B cell (primary cell): Measurements from ENCODE around the gene CD101. TPM values are rescaled to one million over a fixed set of nuclear protein-coding genes. Genes with fewer than 3 reads are reported as not detected.

Experiments
- ATAC-seq: fragments of 200-7000 bp; cut with Tn5 transposase; one replicate; pipeline ENCODE4 v1.10.0; 2021; ENCODE audit warnings: low read depth, mild to moderate bottlenecking, moderate number of reproducible peaks, moderate library complexity
- CTCF ChIA-PET: fragments of 350-600 bp; sonication (Branson Sonifier 250); formaldehyde crosslinking; loops from one replicate; lab custom pipeline; 2021; ENCODE audit warnings: antibody characterized with exemption, inconsistent platforms; lab: Charles Lee
- POLR2A ChIA-PET: fragments of 350-600 bp; sonication (Branson Sonifier 250); formaldehyde crosslinking; loops from one replicate; lab custom pipeline; 2021; ENCODE audit warnings: antibody characterized with exemption; lab: Charles Lee
- DNase-seq: peaks from one replicate; pipeline ENCODE4 v3.0.0; 2013
- H2AFZ ChIP-seq: 2 replicates; pipeline ENCODE4 v1.6.1; 2012; ENCODE audit warnings: mild to moderate bottlenecking, low read depth, low read length; ENCODE audit not compliant: insufficient read depth, poor library complexity, severe bottlenecking
- H3K27ac ChIP-seq, 2 donors: 1 replicate in 1 of 2; 2 replicates in 1 of 2; pipeline ENCODE4 v1.5.1; 2012 to 2013; ENCODE audit warnings: low read length in 2 of 2, mild to moderate bottlenecking in 2 of 2, moderate library complexity in 1 of 2
- H3K27me3 ChIP-seq, 4 experiments: fragments of 200-600 bp in 1 of 4; sonication (generic) in 1 of 4; replicated peaks in 1 of 4; 1 replicate in 2 of 4; 2 replicates in 2 of 4; pipeline versions ENCODE4 v1.6.1 to v1.7.0; 2013 to 2016; ENCODE audit warnings: low read length in 3 of 4, mild to moderate bottlenecking in 2 of 4, mixed read lengths in 1 of 4, moderate library complexity in 1 of 4; ENCODE audit not compliant: insufficient read depth in 4 of 4, control insufficient read depth in 3 of 4; ENCODE audit errors: control extremely low read depth in 1 of 4
- H3K36me3 ChIP-seq, 2 experiments: replicated peaks in 1 of 2; 1 replicate in 1 of 2; 2 replicates in 1 of 2; pipeline versions ENCODE4 v1.6.1 to v1.7.1; 2013; ENCODE audit warnings: low read length in 1 of 2; ENCODE audit not compliant: insufficient read depth in 2 of 2, control insufficient read depth in 1 of 2; ENCODE audit errors: control extremely low read depth in 1 of 2, extremely low read depth in 1 of 2
- H3K4me1 ChIP-seq, 2 donors: fragments of 200-600 bp in 1 of 2; sonication (generic) in 1 of 2; 1 replicate in 1 of 2; 2 replicates in 1 of 2; pipeline versions ENCODE4 v1.5.1 to v1.6.1; 2013 to 2017; ENCODE audit warnings: low read length in 2 of 2; ENCODE audit not compliant: control insufficient read depth in 2 of 2, insufficient read depth in 2 of 2
- H3K4me2 ChIP-seq: replicated peaks from 2 replicates; pipeline ENCODE3; 2012; ENCODE audit warnings: mild to moderate bottlenecking, low read depth, low read length; ENCODE audit not compliant: poor library complexity, severe bottlenecking
- H3K4me3 ChIP-seq, 5 experiments: fragments of 200-600 bp in 1 of 5; sonication (generic) in 1 of 5; 1 replicate in 3 of 5; 2 replicates in 2 of 5; pipeline versions ENCODE4 v1.5.1 to v1.7.0; 2011 to 2016; ENCODE audit warnings: low read length in 4 of 5, mild to moderate bottlenecking in 4 of 5, low read depth in 2 of 5, control low read depth in 1 of 5, moderate library complexity in 1 of 5; ENCODE audit not compliant: insufficient read depth in 1 of 5; ENCODE audit errors: control extremely low read depth in 1 of 5, extremely low read depth in 1 of 5
- H3K79me2 ChIP-seq: fragments of 200-600 bp; sonication (generic); one replicate; pipeline ENCODE4 v1.6.0; 2016; ENCODE audit warnings: low read length; ENCODE audit not compliant: control insufficient read depth, insufficient read depth
- H3K9ac ChIP-seq: fragments of 200-600 bp; sonication (generic); 2 replicates; pipeline ENCODE4 v1.6.1; 2017; ENCODE audit warnings: mild to moderate bottlenecking, low read length, moderate library complexity
- H3K9me3 ChIP-seq, 3 donors: one replicate each; pipeline versions ENCODE4 v1.6.1 to v1.7.1; 2013; ENCODE audit warnings: low read length in 2 of 3; ENCODE audit not compliant: control insufficient read depth in 2 of 3, insufficient read depth in 1 of 3; ENCODE audit errors: control extremely low read depth in 1 of 3
- H4K20me1 ChIP-seq: 2 replicates; pipeline ENCODE4 v1.6.0; 2012; ENCODE audit warnings: mild to moderate bottlenecking, low read length; ENCODE audit not compliant: insufficient read depth, control insufficient read depth, poor library complexity, severe bottlenecking
- H3K27ac Mint-ChIP-seq: one replicate; pipeline ENCODE4 v1.8.0; 2021; ENCODE audit warnings: mixed read lengths
- H3K27me3 Mint-ChIP-seq: one replicate; pipeline ENCODE4 v1.8.0; 2021; ENCODE audit warnings: mixed read lengths
- H3K4me1 Mint-ChIP-seq: one replicate; pipeline ENCODE4 v1.8.0; 2021; ENCODE audit warnings: mixed read lengths
- H3K4me3 Mint-ChIP-seq: one replicate; pipeline ENCODE4 v1.8.0; 2021; ENCODE audit warnings: mixed read lengths
- H3K9me3 Mint-ChIP-seq: one replicate; pipeline ENCODE4 v1.8.0; 2022; ENCODE audit warnings: mixed read lengths; ENCODE audit not compliant: insufficient read depth
- CTCF ChIP-seq: fragments of 200-600 bp; IDR thresholded peaks from one replicate; pipeline ENCODE4 v1.8.0; 2022; ENCODE audit warnings: antibody characterized with exemption, mild to moderate bottlenecking
- EZH2 ChIP-seq: IDR thresholded peaks from 2 replicates; pipeline ENCODE4 v1.6.1; 2012; ENCODE audit warnings: borderline replicate concordance, low read depth, mild to moderate bottlenecking, moderate library complexity, low read length; ENCODE audit not compliant: insufficient read depth, poor library complexity, severe bottlenecking
- WGBS: methylation state at CpG from one replicate; pipeline ENCODE4 v1.1.5; 2013; ENCODE audit warnings: missing lambda C conversion rate; ENCODE audit not compliant: insufficient coverage; 5-methylcytosine and 5-hydroxymethylcytosine counted together
- intact Hi-C: fragments of 100-400 bp; cut with micrococcal nuclease; formaldehyde crosslinking; loops from one replicate; pipeline ENCODE4 v1.10.0; 2022
- polyA plus RNA-seq: library from polyadenylated mRNA; depleted of rRNA; stranded (reverse); fragments of >200 nt; gene quantifications from 2 replicates; pipeline ENCODE4 v1.2.3, GENCODE V29; 2012
- total RNA-seq, 2 donors: library from RNA; stranded (reverse); fragments of 120-200 nt in 1 of 2; gene quantifications; 1 replicate in 1 of 2; 2 replicates in 1 of 2; pipeline versions ENCODE4 v1.2.3 to v1.2.4, GENCODE V29; 2013 to 2022

CD101 gene
- total and polyA plus RNA-seq, 2 donors (not counting 1 experiment from before 2014, with no cell fraction given), result 0.19 TPM; not detected in 1

- peak overlapping the region; percentile 37 to 64 for H3K27ac ChIP-seq
- TF ChIP-seq EZH2, result no peak
- TF ChIP-seq CTCF, result no peak
- peak overlapping the region; percentile 68 for H3K4me2 ChIP-seq
- Mint-ChIP-seq H3K4me1 (peaks cover 43% of the 10 kb centered on the region), H3K27me3 (no peaks in the 10 kb centered on the region), H3K27ac (peak overlapping the region; percentile 88), H3K4me3 (peak overlapping the region; percentile 79), H3K9me3 (no peaks in the 10 kb centered on the region)
- no peaks in the 10 kb centered on the region for H4K20me1 ChIP-seq
- ChIA-PET POLR2A (interaction anchor here (1.7 kb wide), 1 partner anchor 9 kb away, joined by 7 read pairs; the partner anchor contains the start of gene TTF2), CTCF (interaction anchor here (0.8 to 4.7 kb wide), 6 partner anchors 77 to 912 kb away, joined by 4 to 44 read pairs (median 5); no protein-coding TSS in a partner anchor)
- H3K9ac ChIP-seq, result peak overlapping the region; percentile 37
- WGBS, result 35% methylated on average over 3 of the region's 8 CpGs
- intact Hi-C loops, result no loop called here
- no peaks in the 10 kb centered on the region for H3K36me3 ChIP-seq
- DNase-seq (peak; percentile 52), ATAC-seq (peak; percentile 31)
- H2AFZ ChIP-seq, result peak overlapping the region; percentile 83
- H3K9me3 ChIP-seq, result no peaks in the 10 kb centered on the region
- peaks cover 45 to 46% of the 10 kb centered on the region in 2 donors for H3K4me1 ChIP-seq
- H3K79me2 ChIP-seq, result no peaks in the 10 kb centered on the region
- H3K27me3 ChIP-seq, result no peaks in the 10 kb centered on the region
- H3K4me3 ChIP-seq, result peak overlapping the region in 3 of 5 experiments; percentile 8 to 47 (median 28)
Observed at GRCh38 chr1:117051224-117052064, 49.9 kb downstream of the CD101 start.

GRCh38 chr1:117054068-117054467 lies 52.5 kb downstream of the CD101 start:
- CTCF ChIA-PET, result interaction anchor here (0.7 to 4.7 kb wide), 9 partner anchors 9 to 377 kb away, joined by 3 to 44 read pairs (median 5); no protein-coding TSS in a partner anchor
- Mint-ChIP-seq H3K27me3 (no peaks in the 10 kb centered on the region), H3K4me1 (peaks cover 31% of the 10 kb centered on the region), H3K4me3 (no peak overlapping the region), H3K9me3 (no peaks in the 10 kb centered on the region), H3K27ac (no peak overlapping the region)
- intact Hi-C loops, result no loop called here
- POLR2A ChIA-PET, result no interaction called here
- Histone ChIP-seq H3K79me2 (no peaks in the 10 kb centered on the region), H2AFZ (no peak overlapping the region), H3K27me3 (no peaks in the 10 kb centered on the region), H3K9me3 (no peaks in the 10 kb centered on the region), H4K20me1 (no peaks in the 10 kb centered on the region), H3K27ac (no peak overlapping the region), H3K36me3 (no peaks in the 10 kb centered on the region), H3K4me3 (no peak overlapping the region), H3K9ac (no peak overlapping the region), H3K4me2 (no peak overlapping the region), H3K4me1 (peaks cover 34 to 35% of the 10 kb centered on the region in 2 donors)
- DNase-seq, result no peak
- ATAC-seq, result no peak
- TF ChIP-seq EZH2 (no peak), CTCF (no peak)
